Measurements from ENCODE around the gene GTPBP6. TPM values are rescaled to one million over a fixed set of nuclear protein-coding genes. Genes with fewer than 3 reads are reported as not detected.

GTPBP6 gene
- total and polyA plus RNA-seq, 2 experiments from 2014 or later, result 41.4 to 66.8 TPM

- H2AFZ ChIP-seq, result no peak overlapping the region
- ATAC-seq (peak; percentile 53), DNase-seq (ENCODE audit: low spot score) (peak; percentile 57)
- H4K20me1 ChIP-seq (replicated peaks; ENCODE audit: insufficient read depth), result 0 out of 2 replicates have a peak, but pooled peaks cover 3% of the 10 kb centered on the region
- no peaks in the 10 kb centered on the region; the same call in 2 of the 3 replicates for H3K4me1 Mint-ChIP-seq
- no peaks in the 10 kb centered on the region for H3K36me3 ChIP-seq (ENCODE audit: insufficient read depth)
- H3F3A ChIP-seq (replicated peaks; ENCODE audit: low read depth), result no peaks in the 10 kb centered on the region
- no peak overlapping the region for H3K4me2 ChIP-seq
- no peak overlapping the region for H3K27ac Mint-ChIP-seq
- no peak overlapping the region for H3K4me3 ChIP-seq
- no peak overlapping the region for H3K4me3 Mint-ChIP-seq
- H3K27me3 Mint-ChIP-seq (ENCODE audit: insufficient read depth, low read depth, poor library complexity), result peaks cover 11% of the 10 kb centered on the region
- peaks cover 37% of the 10 kb centered on the region for H3K36me3 Mint-ChIP-seq (ENCODE audit: low read depth)
- H3K4me1 ChIP-seq (ENCODE audit: insufficient read depth), result no peaks in the 10 kb centered on the region
- H3K27me3 ChIP-seq (ENCODE audit: insufficient read depth), result no peaks in the 10 kb centered on the region
- TF ChIP-seq CTCF (conservative IDR thresholded peaks at IDR 0.05; ENCODE audit: low read depth in 2 of 2) (peak; percentile 38 to 54), EZH2phosphoT487 (IDR thresholded peaks at IDR 0.05; ENCODE audit: unreplicated experiment) (no peak)
- no peak overlapping the region for H3K27ac ChIP-seq (ENCODE audit: low read depth)
- H3K9me2 ChIP-seq (ENCODE audit: insufficient read depth), result no peaks in the 10 kb centered on the region
- H3K9me3 Mint-ChIP-seq, result peaks cover 7% of the 10 kb centered on the region
- H3K79me2 ChIP-seq (replicated peaks; ENCODE audit: insufficient read depth), result peaks cover 24% of the 10 kb centered on the region
Measured at GRCh38 chrX:346034-346813, 27.6 kb upstream of the GTPBP6 start.

- DNase-seq (ENCODE audit: low spot score), result no peak
- H3K36me3 ChIP-seq (ENCODE audit: insufficient read depth), result no peaks in the 10 kb centered on the region
- peaks cover 12% of the 10 kb centered on the region for H3K27me3 Mint-ChIP-seq (ENCODE audit: insufficient read depth, low read depth, poor library complexity)
- TF ChIP-seq EZH2 (IDR thresholded peaks at IDR 0.05; ENCODE audit: low read depth, unreplicated experiment) (no peak), ZNF462 (CRISPR knock-in tag; IDR thresholded peaks at IDR 0.05) (no peak), POLR2AphosphoS5 (IDR thresholded peaks at IDR 0.05; ENCODE audit: low read depth) (no peak), NANOG (IDR thresholded peaks at IDR 0.05; ENCODE audit: borderline replicate concordance) (no peak), CREB1 (CRISPR knock-in tag; IDR thresholded peaks at IDR 0.05; ENCODE audit: low read depth) (no peak), CTCF (conservative IDR thresholded peaks at IDR 0.05; ENCODE audit: low read depth in 2 of 2) (no peak), STAT1 (IDR thresholded peaks at IDR 0.05; ENCODE audit: unreplicated experiment) (no peak)
Measured at GRCh38 chrX:345020-345925, 26.7 kb upstream of the GTPBP6 start.

More at GRCh38 chrX:345020-345925, 26.7 kb upstream of the GTPBP6 start:
- Histone ChIP-seq H3K27me3 (ENCODE audit: insufficient read depth) (no peaks in the 10 kb centered on the region), H3K4me2 (no peak overlapping the region), H4K20me1 (replicated peaks; ENCODE audit: insufficient read depth) (0 out of 2 replicates have a peak, but pooled peaks cover 3% of the 10 kb centered on the region), H3K4me3 (no peak overlapping the region), H3K79me2 (replicated peaks; ENCODE audit: insufficient read depth) (peaks cover 24% of the 10 kb centered on the region), H2AFZ (no peak overlapping the region), H3K9me2 (ENCODE audit: insufficient read depth) (no peaks in the 10 kb centered on the region), H3F3A (replicated peaks; ENCODE audit: low read depth) (no peaks in the 10 kb centered on the region), H3K4me1 (ENCODE audit: insufficient read depth) (no peaks in the 10 kb centered on the region), H3K27ac (ENCODE audit: low read depth) (no peak overlapping the region)
- Mint-ChIP-seq H3K9me3 (peaks cover 12% of the 10 kb centered on the region), H3K4me1 (no peaks in the 10 kb centered on the region; the same call in 2 of the 3 replicates), H3K4me3 (no peak overlapping the region), H3K36me3 (ENCODE audit: low read depth) (peaks cover 41% of the 10 kb centered on the region), H3K27ac (no peak overlapping the region)
- ATAC-seq, result no peak
